Stomach smooth muscle (tissue), 2 donors: ENCODE measurements around the gene ATP8B4.

Experiments used
- H3K27ac ChIP-seq: one replicate; pipeline ENCODE4 v1.7.0; 2013; ENCODE audit warnings: mild to moderate bottlenecking, low read length, inconsistent platforms
- H3K27me3 ChIP-seq, 2 donors: one replicate each; pipeline ENCODE4 v1.7.0; 2013; ENCODE audit warnings: low read length in 2 of 2; ENCODE audit not compliant: insufficient read depth in 2 of 2, control insufficient read depth in 1 of 2
- H3K36me3 ChIP-seq, 2 donors: one replicate each; pipeline ENCODE4 v1.7.0; 2013; ENCODE audit warnings: low read length in 2 of 2; ENCODE audit not compliant: control insufficient read depth in 2 of 2, insufficient read depth in 2 of 2
- H3K4me1 ChIP-seq: one replicate; pipeline ENCODE4 v1.7.0; 2013; ENCODE audit warnings: low read length; ENCODE audit not compliant: control insufficient read depth, insufficient read depth
- H3K4me3 ChIP-seq, 2 donors: one replicate each; pipeline ENCODE4 v1.7.0; 2013; ENCODE audit warnings: low read length in 2 of 2
- H3K9ac ChIP-seq, 2 donors: one replicate each; pipeline ENCODE4 v1.7.0; 2013; ENCODE audit warnings: low read length in 2 of 2, mild to moderate bottlenecking in 1 of 2
- H3K9me3 ChIP-seq, 2 donors: one replicate each; pipeline ENCODE4 v1.7.0; 2013; ENCODE audit warnings: low read length in 2 of 2; ENCODE audit not compliant: control insufficient read depth in 2 of 2
- donor health status: healthy.
- donor health status: Pancreatic carcinoma.

ATP8B4 gene

GRCh38 chr15:50123861-50124557 lies 5.0 kb upstream of the ATP8B4 start:
- no peaks in the 10 kb centered on the region for H3K4me1 ChIP-seq
- no peaks in the 10 kb centered on the region for H3K27me3 ChIP-seq
- H3K9ac ChIP-seq = no peak overlapping the region
- H3K27ac ChIP-seq = no peak overlapping the region
- H3K9me3 ChIP-seq = peaks cover 0 to 5% of the 10 kb centered on the region in 2 donors
- no peaks in the 10 kb centered on the region for H3K36me3 ChIP-seq
- no peak overlapping the region for H3K4me3 ChIP-seq

- Histone ChIP-seq H3K9ac (no peak overlapping the region), H3K4me1 (no peaks in the 10 kb centered on the region), H3K36me3 (no peaks in the 10 kb centered on the region), H3K27ac (no peak overlapping the region), H3K9me3 (peaks cover 0 to 5% of the 10 kb centered on the region in 2 donors), H3K4me3 (no peak overlapping the region), H3K27me3 (no peaks in the 10 kb centered on the region)
These were observed 1.7 kb upstream of the ATP8B4 start for GRCh38 chr15:50120729-50121128.

- no peak overlapping the region for H3K4me3 ChIP-seq
- no peaks in the 10 kb centered on the region for H3K36me3 ChIP-seq
- H3K27me3 ChIP-seq = no peaks in the 10 kb centered on the region
These were observed 1.5 kb downstream of the ATP8B4 start for GRCh38 chr15:50117431-50118027.

GRCh38 chr15:50116477-50116876 lies 2.6 kb downstream of the ATP8B4 start:
- Histone ChIP-seq H3K9me3 (no peaks in the 10 kb centered on the region), H3K4me1 (no peaks in the 10 kb centered on the region), H3K27ac (no peak overlapping the region), H3K4me3 (no peak overlapping the region), H3K9ac (no peak overlapping the region), H3K27me3 (no peaks in the 10 kb centered on the region), H3K36me3 (no peaks in the 10 kb centered on the region)

More at GRCh38 chr15:50117431-50118027, 1.5 kb downstream of the ATP8B4 start:
- Histone ChIP-seq H3K27ac (no peak overlapping the region), H3K9ac (no peak overlapping the region), H3K9me3 (no peaks in the 10 kb centered on the region), H3K4me1 (no peaks in the 10 kb centered on the region)

GRCh38 chr15:50113992-50114780 lies 4.8 kb downstream of the ATP8B4 start:
- no peaks in the 10 kb centered on the region for H3K9me3 ChIP-seq
- H3K4me1 ChIP-seq = no peaks in the 10 kb centered on the region
- no peaks in the 10 kb centered on the region for H3K36me3 ChIP-seq
- H3K27me3 ChIP-seq = no peaks in the 10 kb centered on the region
- no peak overlapping the region for H3K27ac ChIP-seq
- H3K9ac ChIP-seq = no peak overlapping the region
- H3K4me3 ChIP-seq = no peak overlapping the region

- H3K27me3 ChIP-seq = no peaks in the 10 kb centered on the region
- H3K9me3 ChIP-seq = no peaks in the 10 kb centered on the region
- no peak overlapping the region for H3K9ac ChIP-seq
- H3K4me1 ChIP-seq = no peaks in the 10 kb centered on the region
- H3K36me3 ChIP-seq = no peaks in the 10 kb centered on the region
- peak overlapping the region in 1 of 2 donors; percentile 8 for H3K4me3 ChIP-seq
- H3K27ac ChIP-seq = no peak overlapping the region
These were observed 5.9 kb downstream of the ATP8B4 start for GRCh38 chr15:50113187-50113505.

- Histone ChIP-seq H3K4me1 (no peaks in the 10 kb centered on the region), H3K9me3 (no peaks in the 10 kb centered on the region), H3K4me3 (peak overlapping the region in 1 of 2 donors; percentile 8), H3K36me3 (no peaks in the 10 kb centered on the region), H3K9ac (no peak overlapping the region), H3K27me3 (no peaks in the 10 kb centered on the region), H3K27ac (no peak overlapping the region)
These were observed 6.4 kb downstream of the ATP8B4 start for GRCh38 chr15:50112488-50113186.

GRCh38 chr15:50110285-50110684 lies 8.7 kb downstream of the ATP8B4 start:
- Histone ChIP-seq H3K27me3 (no peaks in the 10 kb centered on the region), H3K27ac (no peak overlapping the region), H3K9me3 (no peaks in the 10 kb centered on the region), H3K4me3 (no peak overlapping the region), H3K9ac (no peak overlapping the region), H3K36me3 (no peaks in the 10 kb centered on the region), H3K4me1 (no peaks in the 10 kb centered on the region)

- Histone ChIP-seq H3K27me3 (no peaks in the 10 kb centered on the region), H3K9me3 (no peaks in the 10 kb centered on the region), H3K27ac (no peak overlapping the region), H3K36me3 (no peaks in the 10 kb centered on the region), H3K4me1 (no peaks in the 10 kb centered on the region), H3K9ac (no peak overlapping the region), H3K4me3 (no peak overlapping the region)
These were observed 9.7 kb downstream of the ATP8B4 start for GRCh38 chr15:50109076-50109987.

GRCh38 chr15:50108461-50108860 lies 10.6 kb downstream of the ATP8B4 start:
- no peaks in the 10 kb centered on the region for H3K36me3 ChIP-seq
- H3K4me3 ChIP-seq = no peak overlapping the region
- no peaks in the 10 kb centered on the region for H3K4me1 ChIP-seq
- no peaks in the 10 kb centered on the region for H3K27me3 ChIP-seq
- no peak overlapping the region for H3K9ac ChIP-seq
- H3K9me3 ChIP-seq = no peaks in the 10 kb centered on the region
- no peak overlapping the region for H3K27ac ChIP-seq
